DND-41 (cell line): ENCODE measurements around the gene LTBP3.

Experiments used
- ATAC-seq: fragments of 200-7000 bp; cut with Tn5 transposase; 3 replicates; pipeline ENCODE4 v1.9.1; 2021; ENCODE audit warnings: low read depth; ENCODE audit not compliant: insufficient read depth
- DNase-seq: peaks from one replicate; pipeline ENCODE4 v3.0.0-alpha.2; 2020
- H2AFZ ChIP-seq: 2 replicates; pipeline ENCODE4 v1.6.0; 2012; ENCODE audit warnings: low read depth, low read length
- H3K27ac ChIP-seq: 2 replicates; pipeline ENCODE4 v1.5.1; 2012; ENCODE audit warnings: low read length, inconsistent platforms
- H3K27me3 ChIP-seq: fragments of 200-600 bp; sonication (generic); 2 replicates; pipeline ENCODE4 v1.6.0; 2012; ENCODE audit warnings: low read length, mild to moderate bottlenecking, inconsistent platforms; ENCODE audit not compliant: insufficient read depth, poor library complexity
- H3K36me3 ChIP-seq: 2 replicates; pipeline ENCODE4 v1.5.1; 2012; ENCODE audit warnings: low read length, inconsistent platforms; ENCODE audit not compliant: insufficient read depth
- H3K4me1 ChIP-seq: 2 replicates; pipeline ENCODE4 v1.5.1; 2012; ENCODE audit warnings: mild to moderate bottlenecking, low read length; ENCODE audit not compliant: insufficient read depth
- H3K4me2 ChIP-seq: 2 replicates; pipeline ENCODE4 v1.6.0; 2012; ENCODE audit warnings: mild to moderate bottlenecking, moderate library complexity, low read length, inconsistent platforms; ENCODE audit not compliant: insufficient read depth
- H3K4me3 ChIP-seq, 2 experiments: fragments of 200-600 bp in 1 of 2; shearing (Covaris generic) in 1 of 2; 2 replicates each; pipeline ENCODE4 v1.5.1; 2012 to 2016; ENCODE audit warnings: inconsistent platforms in 2 of 2, low read length in 2 of 2, mild to moderate bottlenecking in 2 of 2, low read depth in 1 of 2, moderate library complexity in 1 of 2
- H3K79me2 ChIP-seq: 2 replicates; pipeline ENCODE4 v1.6.0; 2012; ENCODE audit warnings: low read length, inconsistent platforms; ENCODE audit not compliant: insufficient read depth
- H3K9ac ChIP-seq: 2 replicates; pipeline ENCODE4 v1.6.0; 2012; ENCODE audit warnings: low read depth, mild to moderate bottlenecking, inconsistent platforms, low read length, moderate library complexity
- H3K9me3 ChIP-seq: 2 replicates; pipeline ENCODE4 v1.5.1; 2012; ENCODE audit warnings: low read length, moderate library complexity, mild to moderate bottlenecking, inconsistent platforms; ENCODE audit not compliant: insufficient read depth, severe bottlenecking
- H4K20me1 ChIP-seq: 2 replicates; pipeline ENCODE4 v1.6.0; 2012; ENCODE audit warnings: low read length; ENCODE audit not compliant: insufficient read depth
- EZH2 ChIP-seq: IDR thresholded peaks from 3 replicates; pipeline ENCODE4 v1.6.1; 2012; ENCODE audit warnings: borderline replicate concordance, low read depth, mild to moderate bottlenecking, moderate library complexity, low read length, inconsistent platforms; ENCODE audit not compliant: severe bottlenecking
- TF ChIP-seq, protein P1 (sequence below): IDR thresholded peaks from 2 replicates; pipeline ENCODE4 v1.5.1; 2012; ENCODE audit warnings: borderline replicate concordance, low read length, moderate library complexity, mild to moderate bottlenecking; ENCODE audit not compliant: poor library complexity, severe bottlenecking; ENCODE audit errors: extremely low read depth

The LTBP3 gene

DNA sequence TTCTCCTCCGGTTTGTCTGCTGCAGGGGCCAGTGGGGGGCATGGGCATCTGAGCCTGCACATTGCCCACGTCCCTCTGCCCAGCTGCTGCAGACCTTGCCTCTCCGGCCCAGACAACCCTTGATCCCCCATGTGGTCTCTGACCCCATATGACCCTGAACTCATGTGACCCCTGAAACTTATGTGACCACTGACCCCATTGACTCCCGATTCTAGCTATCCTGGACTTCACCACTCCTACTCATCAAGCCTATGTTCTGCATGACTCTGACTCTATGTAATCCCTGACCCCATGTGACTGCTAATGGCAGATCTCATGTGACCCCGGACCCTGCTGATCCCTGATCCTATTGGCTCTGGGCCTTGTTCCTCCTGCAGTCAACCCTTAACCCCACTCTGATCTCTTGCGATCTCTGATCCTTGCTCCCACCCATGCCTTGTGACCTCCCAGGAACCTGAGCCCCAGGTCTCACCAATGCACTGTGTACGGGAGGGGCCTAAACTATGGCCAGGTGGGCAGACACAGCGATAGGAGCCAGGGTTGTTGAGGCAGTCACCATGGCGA, 5.7 kb downstream of the LTBP3 start:
- no peak for ATAC-seq
- H3K4me1 ChIP-seq: peaks cover 58% of the 10 kb centered on the region
- peak overlapping the region; percentile 64 for H3K27ac ChIP-seq
- H4K20me1 ChIP-seq: peaks cover 6% of the 10 kb centered on the region
- no peak overlapping the region for H3K9ac ChIP-seq
- peak overlapping the region; percentile 45 for H3K4me2 ChIP-seq
- no peaks in the 10 kb centered on the region for H3K79me2 ChIP-seq
- no peaks in the 10 kb centered on the region for H3K36me3 ChIP-seq
- no peaks in the 10 kb centered on the region for H3K9me3 ChIP-seq
- TF ChIP-seq EZH2: no peak
- TF ChIP-seq, protein P1, sequence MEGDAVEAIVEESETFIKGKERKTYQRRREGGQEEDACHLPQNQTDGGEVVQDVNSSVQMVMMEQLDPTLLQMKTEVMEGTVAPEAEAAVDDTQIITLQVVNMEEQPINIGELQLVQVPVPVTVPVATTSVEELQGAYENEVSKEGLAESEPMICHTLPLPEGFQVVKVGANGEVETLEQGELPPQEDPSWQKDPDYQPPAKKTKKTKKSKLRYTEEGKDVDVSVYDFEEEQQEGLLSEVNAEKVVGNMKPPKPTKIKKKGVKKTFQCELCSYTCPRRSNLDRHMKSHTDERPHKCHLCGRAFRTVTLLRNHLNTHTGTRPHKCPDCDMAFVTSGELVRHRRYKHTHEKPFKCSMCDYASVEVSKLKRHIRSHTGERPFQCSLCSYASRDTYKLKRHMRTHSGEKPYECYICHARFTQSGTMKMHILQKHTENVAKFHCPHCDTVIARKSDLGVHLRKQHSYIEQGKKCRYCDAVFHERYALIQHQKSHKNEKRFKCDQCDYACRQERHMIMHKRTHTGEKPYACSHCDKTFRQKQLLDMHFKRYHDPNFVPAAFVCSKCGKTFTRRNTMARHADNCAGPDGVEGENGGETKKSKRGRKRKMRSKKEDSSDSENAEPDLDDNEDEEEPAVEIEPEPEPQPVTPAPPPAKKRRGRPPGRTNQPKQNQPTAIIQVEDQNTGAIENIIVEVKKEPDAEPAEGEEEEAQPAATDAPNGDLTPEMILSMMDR: no peak
- DNase-seq: no peak
- peaks cover 3% of the 10 kb centered on the region for H3K27me3 ChIP-seq
- no peak overlapping the region for H2AFZ ChIP-seq
- H3K4me3 ChIP-seq: no peak overlapping the region; a peak in 1 of 4 replicates

DNA sequence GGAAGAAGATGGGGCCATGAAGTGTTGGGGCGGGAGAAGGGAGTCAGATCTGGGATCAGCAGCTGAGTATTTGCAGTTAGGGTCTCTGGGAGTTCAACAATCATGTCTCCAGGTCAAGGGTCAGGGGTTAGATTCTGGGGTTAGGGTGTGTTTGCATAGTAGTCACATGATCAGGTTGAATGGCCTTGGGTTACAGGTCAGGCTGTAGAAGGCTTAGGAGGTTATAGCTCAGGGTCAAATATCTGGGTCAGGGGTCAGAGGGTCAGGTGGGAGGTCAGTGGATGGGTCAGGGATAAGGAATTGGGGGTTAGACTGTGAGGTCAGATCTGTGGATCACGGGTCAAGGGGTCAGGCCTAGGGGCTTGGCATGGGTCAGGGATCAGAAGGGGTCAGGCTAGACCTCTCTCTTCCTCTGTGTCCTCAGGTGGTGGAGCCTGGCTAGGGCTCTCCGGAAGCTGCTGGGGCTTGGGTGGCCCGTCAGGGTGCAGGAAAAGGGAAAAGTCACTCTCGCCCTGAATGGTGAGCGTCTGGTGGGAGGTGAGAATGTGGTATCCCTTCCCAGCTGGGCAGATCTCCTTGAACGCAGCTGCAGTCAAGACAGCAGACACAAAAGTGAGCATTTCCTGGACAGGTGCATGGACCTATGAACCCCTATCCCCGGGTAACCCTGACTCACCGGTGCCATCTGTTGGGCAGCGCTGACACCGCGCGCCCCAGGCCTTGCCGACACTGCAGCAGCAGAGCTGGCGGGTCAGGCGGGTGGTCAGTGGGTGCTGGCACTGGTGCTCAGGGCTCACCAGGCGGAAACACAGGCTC, 6.4 kb downstream of the LTBP3 start:
- Histone ChIP-seq H3K9me3 (no peaks in the 10 kb centered on the region), H3K4me2 (peak overlapping the region; percentile 7), H2AFZ (no peak overlapping the region), H3K9ac (peak overlapping the region; percentile 6; the same call in 1 of the 2 replicates), H4K20me1 (peaks cover 6% of the 10 kb centered on the region), H3K79me2 (no peaks in the 10 kb centered on the region), H3K36me3 (no peaks in the 10 kb centered on the region), H3K27me3 (no peaks in the 10 kb centered on the region), H3K27ac (peak overlapping the region; percentile 64), H3K4me1 (peaks cover 63% of the 10 kb centered on the region), H3K4me3 (no peak overlapping the region; a peak in 1 of 4 replicates)
- no peak for TF ChIP-seq EZH2
- TF ChIP-seq, protein P1: peak; percentile 93
- ATAC-seq (peak; percentile 48), DNase-seq (peak; percentile 85)

DNA sequence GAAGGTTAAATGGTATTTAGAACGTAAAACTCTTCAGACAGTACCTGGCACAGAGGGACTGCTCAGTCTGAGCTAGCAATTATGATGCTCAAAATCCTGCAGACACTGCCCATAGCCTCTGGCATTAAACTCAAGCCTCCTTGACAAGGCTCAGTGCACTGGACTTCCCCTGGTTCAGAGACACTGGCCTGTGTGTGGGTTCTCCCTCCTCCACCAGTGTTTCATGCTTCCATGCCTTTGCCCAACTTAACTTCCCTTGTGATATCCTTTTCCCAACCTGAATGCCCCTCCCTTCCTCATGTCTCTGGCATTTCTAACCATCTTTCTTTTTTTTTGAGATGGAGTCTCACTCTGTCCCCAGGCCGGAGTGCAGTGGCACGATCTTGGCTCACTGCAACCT, 9.1 kb downstream of the LTBP3 start:
- H3K27ac ChIP-seq: no peak overlapping the region
- ATAC-seq: no peak
- no peak overlapping the region for H3K9ac ChIP-seq
- no peak overlapping the region for H2AFZ ChIP-seq
- H3K4me3 ChIP-seq: no peak overlapping the region
- H4K20me1 ChIP-seq: peaks cover 9% of the 10 kb centered on the region
- TF ChIP-seq EZH2: no peak
- TF ChIP-seq, protein P1: no peak
- no peak overlapping the region for H3K4me2 ChIP-seq
- peaks cover 62% of the 10 kb centered on the region for H3K4me1 ChIP-seq
- no peak for DNase-seq
- no peaks in the 10 kb centered on the region for H3K27me3 ChIP-seq
- no peaks in the 10 kb centered on the region for H3K36me3 ChIP-seq
- no peaks in the 10 kb centered on the region for H3K9me3 ChIP-seq
- H3K79me2 ChIP-seq: no peaks in the 10 kb centered on the region
